Activated T-helper 2 cell treated with anti-CD3 and anti-CD28 coated beads, Interferon-gamma antibody, Interleukin-2, Interleukin-4, amounts not matched to agents 10 μg/mL and 5 μg/mL and 100 μg/mL, durations not matched to agents 14 hours and 24 hours and 36 hours (primary cell): ENCODE measurements around the gene ZFHX2. TPM values are rescaled to one million over a fixed set of nuclear protein-coding genes. Genes with fewer than 3 reads are reported as not detected.

Source experiments
- DNase-seq: peaks from one replicate; pipeline ENCODE4 v3.0.0; 2021; ENCODE audit warnings: low spot score
- H3K27ac Mint-ChIP-seq: one replicate; pipeline ENCODE4 v1.8.0; 2021; ENCODE audit warnings: mixed read lengths
- H3K27me3 Mint-ChIP-seq: one replicate; pipeline ENCODE4 v1.8.0; 2021; ENCODE audit warnings: low read depth, mixed read lengths
- H3K36me3 Mint-ChIP-seq: one replicate; pipeline ENCODE4 v1.8.0; 2021; ENCODE audit warnings: low read depth, mixed read lengths
- H3K4me1 Mint-ChIP-seq: one replicate; pipeline ENCODE4 v1.8.0; 2021; ENCODE audit warnings: low read depth, mixed read lengths
- H3K4me3 Mint-ChIP-seq: one replicate; pipeline ENCODE4 v1.8.0; 2021; ENCODE audit warnings: low read depth, mild to moderate bottlenecking, moderate library complexity, mixed read lengths
- H3K9me3 Mint-ChIP-seq: one replicate; pipeline ENCODE4 v1.8.0; 2021; ENCODE audit warnings: mixed read lengths
- intact Hi-C: fragments of 100-400 bp; cut with micrococcal nuclease; formaldehyde crosslinking; loops from one replicate; pipeline ENCODE4 v1.15.1; 2023
- total RNA-seq: library from RNA; stranded (reverse); gene quantifications from 2 replicates; pipeline ENCODE4 v1.2.3, GENCODE V29; 2022

ZFHX2 gene
- total RNA-seq, 1 donor from 2014 or later, result 2.5 TPM

GRCh38 chr14:23528555-23528954 lies 23.0 kb downstream of the ZFHX2 start:
- Mint-ChIP-seq H3K36me3 (no peaks in the 10 kb centered on the region), H3K4me1 (peaks cover 2% of the 10 kb centered on the region), H3K27ac (no peak overlapping the region), H3K27me3 (no peaks in the 10 kb centered on the region), H3K9me3 (no peaks in the 10 kb centered on the region), H3K4me3 (no peak overlapping the region)
- intact Hi-C loops, result no loop called here
- no peak for DNase-seq

GRCh38 chr14:23525611-23526010 lies 26.0 kb downstream of the ZFHX2 start:
- intact Hi-C loops, result no loop called here
- H3K27ac Mint-ChIP-seq, result no peak overlapping the region
- H3K36me3 Mint-ChIP-seq, result no peaks in the 10 kb centered on the region
- peaks cover 2% of the 10 kb centered on the region for H3K4me1 Mint-ChIP-seq
- no peak overlapping the region for H3K4me3 Mint-ChIP-seq
- DNase-seq, result no peak
- H3K27me3 Mint-ChIP-seq, result no peaks in the 10 kb centered on the region
- H3K9me3 Mint-ChIP-seq, result no peaks in the 10 kb centered on the region

- no peak overlapping the region for H3K4me3 Mint-ChIP-seq
- H3K9me3 Mint-ChIP-seq, result no peaks in the 10 kb centered on the region
- no peaks in the 10 kb centered on the region for H3K27me3 Mint-ChIP-seq
- H3K27ac Mint-ChIP-seq, result no peak overlapping the region
- no peak for DNase-seq
- intact Hi-C loops, result no loop called here
- no peaks in the 10 kb centered on the region for H3K4me1 Mint-ChIP-seq
- H3K36me3 Mint-ChIP-seq, result no peaks in the 10 kb centered on the region
These were observed 26.6 kb downstream of the ZFHX2 start for GRCh38 chr14:23524954-23525353.

- DNase-seq, result no peak
- Mint-ChIP-seq H3K9me3 (no peaks in the 10 kb centered on the region), H3K4me1 (no peaks in the 10 kb centered on the region), H3K36me3 (no peaks in the 10 kb centered on the region), H3K27ac (no peak overlapping the region), H3K27me3 (no peaks in the 10 kb centered on the region), H3K4me3 (no peak overlapping the region)
- intact Hi-C loops, result no loop called here
These were observed 28.1 kb downstream of the ZFHX2 start for GRCh38 chr14:23523229-23524016.

- Mint-ChIP-seq H3K36me3 (no peaks in the 10 kb centered on the region), H3K4me1 (no peaks in the 10 kb centered on the region), H3K9me3 (no peaks in the 10 kb centered on the region), H3K27me3 (no peaks in the 10 kb centered on the region), H3K27ac (no peak overlapping the region), H3K4me3 (no peak overlapping the region)
- intact Hi-C loops, result no loop called here
- DNase-seq, result no peak
These were observed 28.8 kb downstream of the ZFHX2 start for GRCh38 chr14:23522643-23523198.

- no peak overlapping the region for H3K27ac Mint-ChIP-seq
- no peaks in the 10 kb centered on the region for H3K4me1 Mint-ChIP-seq
- no peak for DNase-seq
- no peaks in the 10 kb centered on the region for H3K36me3 Mint-ChIP-seq
- intact Hi-C loops, result no loop called here
- no peaks in the 10 kb centered on the region for H3K9me3 Mint-ChIP-seq
- H3K4me3 Mint-ChIP-seq, result no peak overlapping the region
- no peaks in the 10 kb centered on the region for H3K27me3 Mint-ChIP-seq
These were observed 29.6 kb downstream of the ZFHX2 start for GRCh38 chr14:23521785-23522640.

GRCh38 chr14:23520899-23521533 lies 30.5 kb downstream of the ZFHX2 start:
- intact Hi-C loops, result no loop called here
- Mint-ChIP-seq H3K4me3 (no peak overlapping the region), H3K36me3 (no peaks in the 10 kb centered on the region), H3K27ac (no peak overlapping the region), H3K4me1 (no peaks in the 10 kb centered on the region), H3K9me3 (no peaks in the 10 kb centered on the region), H3K27me3 (no peaks in the 10 kb centered on the region)
- no peak for DNase-seq

- Mint-ChIP-seq H3K4me1 (no peaks in the 10 kb centered on the region), H3K4me3 (no peak overlapping the region), H3K27me3 (no peaks in the 10 kb centered on the region), H3K9me3 (no peaks in the 10 kb centered on the region), H3K36me3 (no peaks in the 10 kb centered on the region), H3K27ac (no peak overlapping the region)
- no peak for DNase-seq
- intact Hi-C loops, result no loop called here
These were observed 32.9 kb downstream of the ZFHX2 start for GRCh38 chr14:23518709-23519108.

GRCh38 chr14:23517650-23518326 lies 33.8 kb downstream of the ZFHX2 start:
- intact Hi-C loops, result no loop called here
- H3K4me3 Mint-ChIP-seq, result no peak overlapping the region
- H3K36me3 Mint-ChIP-seq, result no peaks in the 10 kb centered on the region
- no peaks in the 10 kb centered on the region for H3K27me3 Mint-ChIP-seq
- no peaks in the 10 kb centered on the region for H3K9me3 Mint-ChIP-seq
- DNase-seq, result no peak
- no peaks in the 10 kb centered on the region for H3K4me1 Mint-ChIP-seq
- H3K27ac Mint-ChIP-seq, result no peak overlapping the region

GRCh38 chr14:23514644-23514957 lies 37.0 kb downstream of the ZFHX2 start:
- Mint-ChIP-seq H3K4me1 (peaks cover 2% of the 10 kb centered on the region), H3K27ac (no peak overlapping the region), H3K9me3 (no peaks in the 10 kb centered on the region), H3K36me3 (no peaks in the 10 kb centered on the region), H3K4me3 (no peak overlapping the region), H3K27me3 (no peaks in the 10 kb centered on the region)
- intact Hi-C loops, result no loop called here
- no peak for DNase-seq

GRCh38 chr14:23513818-23514643 lies 37.5 kb downstream of the ZFHX2 start:
- Mint-ChIP-seq H3K27ac (no peak overlapping the region), H3K9me3 (no peaks in the 10 kb centered on the region), H3K27me3 (no peaks in the 10 kb centered on the region), H3K36me3 (no peaks in the 10 kb centered on the region), H3K4me1 (peaks cover 2% of the 10 kb centered on the region), H3K4me3 (no peak overlapping the region)
- DNase-seq, result no peak
- intact Hi-C loops, result no loop called here
